Neuronal stem cell (in vitro differentiated cells): ENCODE measurements around the gene CAPS.

Experiments
- DNase-seq: peaks from one replicate; pipeline ENCODE4 v3.0.0-alpha.2; 2013; ENCODE audit warnings: low spot score
- H2AFZ ChIP-seq: one replicate; pipeline ENCODE4 v1.6.1; 2013; ENCODE audit warnings: mild to moderate bottlenecking, low read length, inconsistent platforms
- H2AK5ac ChIP-seq: 2 replicates; pipeline ENCODE4 v1.6.1; 2013; ENCODE audit warnings: low read depth, mild to moderate bottlenecking, inconsistent platforms, low read length, moderate library complexity, mixed read lengths
- H2BK120ac ChIP-seq: 2 replicates; pipeline ENCODE4 v1.6.1; 2013; ENCODE audit warnings: low read depth, mild to moderate bottlenecking, inconsistent platforms, low read length, moderate library complexity, mixed read lengths
- H2BK12ac ChIP-seq: one replicate; pipeline ENCODE4 v1.6.1; 2013; ENCODE audit warnings: low read length, inconsistent platforms
- H2BK15ac ChIP-seq: 2 replicates; pipeline ENCODE4 v1.6.1; 2013; ENCODE audit warnings: mild to moderate bottlenecking, low read length, inconsistent platforms, mixed read lengths
- H2BK5ac ChIP-seq: one replicate; pipeline ENCODE4 v1.6.1; 2013; ENCODE audit warnings: inconsistent platforms, mild to moderate bottlenecking, low read length, moderate library complexity
- H3K14ac ChIP-seq: one replicate; pipeline ENCODE4 v1.6.1; 2013; ENCODE audit warnings: low read length, inconsistent platforms
- H3K18ac ChIP-seq: 2 replicates; pipeline ENCODE4 v1.6.1; 2013; ENCODE audit warnings: low read length, inconsistent platforms
- H3K23ac ChIP-seq: 2 replicates; pipeline ENCODE4 v1.6.1; 2013; ENCODE audit warnings: low read depth, mild to moderate bottlenecking, mixed read lengths, low read length, inconsistent platforms; ENCODE audit not compliant: poor library complexity
- H3K27ac ChIP-seq: replicated peaks from 3 replicates; pipeline ENCODE4 v1.5.1; 2013; ENCODE audit warnings: low read length, inconsistent platforms
- H3K27me3 ChIP-seq, 3 experiments: 2 replicates each; pipeline ENCODE4 v1.6.1; 2013; ENCODE audit warnings: low read length in 3 of 3, mild to moderate bottlenecking in 2 of 3, inconsistent platforms in 1 of 3, low read depth in 1 of 3, mixed read lengths in 1 of 3, moderate library complexity in 1 of 3; ENCODE audit not compliant: control insufficient read depth in 3 of 3, insufficient read depth in 3 of 3
- H3K36me3 ChIP-seq, 2 donors: replicated peaks in 1 of 2; 2 replicates each; pipeline ENCODE4 v1.6.1; 2013; ENCODE audit warnings: low read length in 2 of 2; ENCODE audit not compliant: control insufficient read depth in 2 of 2, insufficient read depth in 2 of 2
- H3K4ac ChIP-seq: 2 replicates; pipeline ENCODE4 v1.6.1; 2013; ENCODE audit warnings: inconsistent platforms, mild to moderate bottlenecking, low read length, moderate library complexity
- H3K4me1 ChIP-seq, 2 donors: 1 replicate in 1 of 2; 2 replicates in 1 of 2; pipeline ENCODE4 v1.6.1; 2013; ENCODE audit warnings: low read length in 2 of 2, low read depth in 1 of 2; ENCODE audit not compliant: control insufficient read depth in 2 of 2, insufficient read depth in 1 of 2
- H3K4me2 ChIP-seq: one replicate; pipeline ENCODE4 v1.6.1; 2013; ENCODE audit warnings: mild to moderate bottlenecking, low read length, inconsistent platforms; ENCODE audit not compliant: insufficient read depth, poor library complexity, severe bottlenecking
- H3K4me3 ChIP-seq, 2 donors: 2 replicates each; pipeline ENCODE4 v1.5.1; 2013; ENCODE audit warnings: low read length in 2 of 2, mild to moderate bottlenecking in 2 of 2, inconsistent platforms in 1 of 2, moderate library complexity in 1 of 2
- H3K79me1 ChIP-seq: one replicate; pipeline ENCODE4 v1.6.1; 2013; ENCODE audit warnings: low read depth, mild to moderate bottlenecking, inconsistent platforms, low read length, moderate library complexity
- H3K9ac ChIP-seq: one replicate; pipeline ENCODE4 v1.6.1; 2013; ENCODE audit warnings: mild to moderate bottlenecking, low read depth, low read length, inconsistent platforms; ENCODE audit not compliant: poor library complexity
- H3K9me3 ChIP-seq, 2 donors: replicated peaks in 1 of 2; 2 replicates each; pipeline versions ENCODE3 to v1.6.1; 2013; ENCODE audit warnings: low read length in 2 of 2, mild to moderate bottlenecking in 2 of 2, inconsistent platforms in 1 of 2, low read depth in 1 of 2, mixed read lengths in 1 of 2, moderate library complexity in 1 of 2; ENCODE audit not compliant: control insufficient read depth in 2 of 2, insufficient read depth in 1 of 2
- H4K8ac ChIP-seq: one replicate; pipeline ENCODE4 v1.6.1; 2013; ENCODE audit warnings: low read depth, mild to moderate bottlenecking, inconsistent platforms, low read length, moderate library complexity
- H4K91ac ChIP-seq: one replicate; pipeline ENCODE4 v1.6.1; 2013; ENCODE audit warnings: low read length, low read depth, mild to moderate bottlenecking, inconsistent platforms; ENCODE audit not compliant: poor library complexity
- WGBS, 2 donors: extraction: QIAGEN DNeasy Blood & Tissue Kit; methylation state at CpG; one replicate each; pipeline ENCODE4 v1.1.7; 2013; ENCODE audit warnings: missing lambda C conversion rate in 2 of 2, mixed read lengths in 1 of 2; ENCODE audit not compliant: insufficient read length in 2 of 2, insufficient replicate concordance in 1 of 2; ENCODE audit errors: extremely low coverage in 2 of 2; 5-methylcytosine and 5-hydroxymethylcytosine counted together

CAPS gene

DNA sequence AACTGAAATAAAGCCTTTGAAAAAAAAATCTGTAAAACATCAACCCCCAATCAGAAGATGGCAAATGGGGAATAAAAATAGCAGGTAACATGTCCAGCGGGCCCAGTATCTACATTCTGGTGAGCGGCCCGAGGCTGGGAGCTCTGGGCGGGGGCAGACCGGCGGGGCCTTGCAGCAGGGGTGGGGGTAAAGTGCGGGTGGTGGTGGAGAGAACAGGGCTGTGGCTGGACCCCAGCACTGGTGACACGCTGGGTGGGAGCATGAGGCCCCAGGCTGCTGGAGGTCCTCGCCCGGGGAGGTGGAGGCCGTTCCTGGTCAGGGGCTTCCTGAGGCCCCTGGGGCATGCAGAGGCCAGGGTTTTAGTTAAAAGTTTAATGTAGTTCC, 1.7 kb downstream of the CAPS start:
- H4K91ac ChIP-seq, result no peak overlapping the region
- H3K27me3 ChIP-seq, result no peaks in the 10 kb centered on the region
- no peaks in the 10 kb centered on the region for H3K9me3 ChIP-seq
- no peak overlapping the region for H3K23ac ChIP-seq
- H3K18ac ChIP-seq, result no peak overlapping the region
- no peak overlapping the region for H2AFZ ChIP-seq
- no peak overlapping the region for H3K9ac ChIP-seq
- H3K4me3 ChIP-seq, result no peak overlapping the region
- H3K4me2 ChIP-seq, result no peak overlapping the region
- no peak overlapping the region for H4K8ac ChIP-seq
- H2BK12ac ChIP-seq, result no peak overlapping the region
- WGBS, 2 donors, result no CpG with 5 or more reads among the region's 11 CpGs
- no peak overlapping the region for H3K4ac ChIP-seq
- H2BK120ac ChIP-seq, result no peak overlapping the region
- H2BK5ac ChIP-seq, result no peak overlapping the region
- H3K36me3 ChIP-seq, result peaks cover 39 to 65% of the 10 kb centered on the region in 2 donors
- H3K27ac ChIP-seq, result no peak overlapping the region
- no peak overlapping the region for H3K14ac ChIP-seq
- no peak overlapping the region for H2BK15ac ChIP-seq
- no peaks in the 10 kb centered on the region for H3K4me1 ChIP-seq
- H3K79me1 ChIP-seq, result peaks cover 5% of the 10 kb centered on the region
- no peak overlapping the region for H2AK5ac ChIP-seq
- no peak for DNase-seq

DNA sequence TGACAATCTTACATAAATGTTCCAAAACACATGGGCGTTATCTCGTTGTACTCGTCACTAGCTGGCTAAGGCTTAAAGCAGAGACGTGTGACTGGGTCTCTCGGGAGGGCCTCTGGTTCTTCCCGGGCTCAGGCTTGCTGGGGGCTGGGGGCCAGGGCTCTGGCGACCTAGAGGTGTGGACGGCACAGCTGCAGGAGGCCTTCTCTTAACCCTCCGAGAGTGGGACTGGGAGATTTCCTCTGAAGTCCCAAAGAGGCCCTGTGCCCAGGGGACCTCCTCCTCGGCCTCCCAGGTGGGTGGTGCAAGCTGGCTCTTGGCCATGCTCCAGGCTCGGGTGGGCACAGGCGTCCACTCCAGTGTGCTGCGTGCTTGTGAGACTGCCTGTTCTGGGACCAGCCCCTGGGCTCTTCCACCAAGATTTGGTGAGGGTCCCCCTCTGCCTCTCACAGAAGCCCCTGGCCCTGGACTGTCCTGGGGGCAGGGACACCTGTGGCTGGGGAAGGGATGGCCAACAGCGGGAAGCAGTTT, 2.2 kb downstream of the CAPS start:
- Histone ChIP-seq H3K4ac (no peak overlapping the region), H4K91ac (no peak overlapping the region), H3K27me3 (no peaks in the 10 kb centered on the region), H3K9me3 (no peaks in the 10 kb centered on the region), H4K8ac (no peak overlapping the region), H3K4me2 (no peak overlapping the region), H3K79me1 (peaks cover 5% of the 10 kb centered on the region), H3K23ac (no peak overlapping the region), H3K36me3 (peaks cover 41 to 70% of the 10 kb centered on the region in 2 donors), H3K27ac (no peak overlapping the region), H3K14ac (no peak overlapping the region), H2AK5ac (no peak overlapping the region), H3K4me1 (no peaks in the 10 kb centered on the region), H3K9ac (no peak overlapping the region), H2BK12ac (no peak overlapping the region), H2BK15ac (no peak overlapping the region), H3K18ac (no peak overlapping the region), H2BK120ac (no peak overlapping the region), H3K4me3 (no peak overlapping the region), H2AFZ (no peak overlapping the region), H2BK5ac (no peak overlapping the region)
- no CpG with 5 or more reads among the region's 14 CpGs for WGBS, 2 donors
- DNase-seq, result no peak

DNA sequence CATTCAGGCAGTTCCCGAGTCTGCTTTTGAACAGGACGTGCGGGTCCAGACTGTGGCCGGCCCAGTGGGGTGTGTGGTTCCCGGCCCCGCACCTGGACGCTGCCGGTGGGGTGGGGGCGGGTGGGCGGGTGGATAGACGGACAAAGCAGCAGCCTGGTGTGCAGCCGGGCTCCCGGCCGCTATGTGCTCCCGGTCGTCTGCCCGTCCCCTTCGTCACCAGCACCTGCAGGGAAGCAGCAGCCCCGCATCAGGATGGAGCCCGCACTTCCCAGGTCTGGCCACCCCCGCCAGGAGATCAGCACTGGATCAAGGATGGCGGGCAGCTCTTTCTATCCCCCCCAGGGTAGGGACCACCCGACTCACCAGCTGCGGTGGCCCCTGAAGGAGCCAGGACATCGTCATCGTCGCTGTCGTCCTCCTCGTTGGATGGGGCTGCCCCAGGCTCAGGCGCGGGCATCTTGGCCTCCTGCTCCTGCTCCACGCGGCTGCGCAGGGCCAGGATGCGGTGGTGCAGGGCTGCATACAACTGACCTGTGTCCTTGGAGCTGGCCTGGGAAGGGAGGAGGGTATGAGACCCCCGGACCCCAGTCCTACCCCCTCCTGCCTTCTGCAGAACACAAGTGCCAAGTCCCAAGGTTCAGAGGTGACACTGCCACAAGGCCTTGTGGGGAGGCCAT, 3.5 kb downstream of the CAPS start:
- peak overlapping the region; percentile 75 for H3K14ac ChIP-seq
- H2BK15ac ChIP-seq, result no peak overlapping the region
- H2BK120ac ChIP-seq, result no peak overlapping the region
- no peak overlapping the region for H2AK5ac ChIP-seq
- no peak for DNase-seq
- no peaks in the 10 kb centered on the region for H3K9me3 ChIP-seq
- no peak overlapping the region for H3K18ac ChIP-seq
- H3K9ac ChIP-seq, result no peak overlapping the region
- H2BK12ac ChIP-seq, result no peak overlapping the region
- peaks cover 52 to 82% of the 10 kb centered on the region in 2 donors for H3K36me3 ChIP-seq
- H2AFZ ChIP-seq, result no peak overlapping the region
- H3K23ac ChIP-seq, result peak overlapping the region; percentile 43
- H4K8ac ChIP-seq, result no peak overlapping the region
- H2BK5ac ChIP-seq, result no peak overlapping the region
- no peak overlapping the region for H3K4me3 ChIP-seq
- H3K27me3 ChIP-seq, result no peaks in the 10 kb centered on the region
- H4K91ac ChIP-seq, result no peak overlapping the region
- H3K4me1 ChIP-seq, result no peaks in the 10 kb centered on the region
- no CpG with 5 or more reads among the region's 36 CpGs for WGBS, 2 donors
- H3K79me1 ChIP-seq, result peaks cover 5% of the 10 kb centered on the region
- no peak overlapping the region for H3K4ac ChIP-seq
- H3K4me2 ChIP-seq, result no peak overlapping the region
- no peak overlapping the region for H3K27ac ChIP-seq

DNA sequence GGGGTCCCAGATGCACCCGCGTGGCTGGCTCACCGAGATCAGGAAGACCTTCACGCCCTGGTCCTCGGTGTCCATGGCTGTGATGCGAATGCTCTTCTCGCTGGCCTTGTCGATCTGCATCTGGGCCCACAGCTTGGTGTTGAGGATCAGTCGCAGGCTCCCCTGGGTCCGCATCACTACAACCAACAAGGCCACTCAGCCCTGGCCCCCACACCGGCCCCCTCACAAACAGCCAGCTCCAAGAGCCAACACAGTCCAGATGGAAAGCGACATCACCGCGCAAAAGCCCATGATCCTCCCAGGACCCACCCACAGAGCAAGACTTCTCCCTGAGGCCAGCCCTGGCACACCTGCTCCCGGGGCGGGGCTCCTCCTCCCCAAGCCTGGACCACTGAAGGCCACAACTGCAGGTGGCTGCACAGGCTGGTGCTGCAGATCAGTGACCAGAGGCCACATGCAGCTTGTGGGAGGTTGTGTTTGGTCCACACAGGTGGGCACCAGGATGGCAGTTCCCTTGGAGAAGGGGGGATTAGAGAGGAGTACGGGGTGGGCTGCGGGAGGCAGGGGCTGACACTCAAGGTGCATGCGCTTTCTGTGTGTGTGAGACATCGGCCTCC, 4.5 kb downstream of the CAPS start:
- H3K4ac ChIP-seq, result no peak overlapping the region
- WGBS, 2 donors, result no CpG with 5 or more reads among the region's 20 CpGs
- H3K23ac ChIP-seq, result no peak overlapping the region
- peak overlapping the region; percentile 53 for H2BK5ac ChIP-seq
- H3K4me3 ChIP-seq, result no peak overlapping the region
- H2BK15ac ChIP-seq, result no peak overlapping the region
- H3K9me3 ChIP-seq, result no peaks in the 10 kb centered on the region
- no peak overlapping the region for H4K8ac ChIP-seq
- H2AFZ ChIP-seq, result no peak overlapping the region
- DNase-seq, result no peak
- no peaks in the 10 kb centered on the region for H3K27me3 ChIP-seq
- peak overlapping the region; percentile 21 for H3K9ac ChIP-seq
- peaks cover 5% of the 10 kb centered on the region for H3K79me1 ChIP-seq
- H3K27ac ChIP-seq, result no peak overlapping the region
- no peaks in the 10 kb centered on the region for H3K4me1 ChIP-seq
- no peak overlapping the region for H3K18ac ChIP-seq
- H4K91ac ChIP-seq, result no peak overlapping the region
- H3K14ac ChIP-seq, result no peak overlapping the region
- peak overlapping the region; percentile 58 for H2BK12ac ChIP-seq
- H3K4me2 ChIP-seq, result no peak overlapping the region
- no peak overlapping the region for H2AK5ac ChIP-seq
- no peak overlapping the region for H2BK120ac ChIP-seq
- H3K36me3 ChIP-seq, result peaks cover 59 to 87% of the 10 kb centered on the region in 2 donors
